HG02642 (cell line): ENCODE data around the gene CORO2B.

ENCODE experiments used
- ATAC-seq: cut with Tn5 transposase; IDR thresholded peaks from one replicate; pipeline ENCODE4 v1.9.1; 2021; ENCODE audit warnings: mild to moderate bottlenecking; ENCODE audit not compliant: unreplicated experiment, poor library complexity

The CORO2B gene

GRCh38 chr15:68691705-68692104, 112.9 kb downstream of the CORO2B start:
- no peak for ATAC-seq

- no peak for ATAC-seq
These were observed 114.3 kb downstream of the CORO2B start for GRCh38 chr15:68693071-68693470.

GRCh38 chr15:68694111-68694510, 115.3 kb downstream of the CORO2B start:
- ATAC-seq: no peak

- ATAC-seq: no peak
These were observed 116.3 kb downstream of the CORO2B start for GRCh38 chr15:68695061-68695595.

- ATAC-seq: no peak
These were observed 117.9 kb downstream of the CORO2B start for GRCh38 chr15:68696414-68697363.

GRCh38 chr15:68697711-68698690, 119.2 kb downstream of the CORO2B start:
- no peak for ATAC-seq

GRCh38 chr15:68698708-68699107, 119.9 kb downstream of the CORO2B start:
- no peak for ATAC-seq

GRCh38 chr15:68699124-68699880, 120.5 kb downstream of the CORO2B start:
- ATAC-seq: no peak

- ATAC-seq: no peak
These were observed 121.2 kb downstream of the CORO2B start for GRCh38 chr15:68699881-68700454.

- ATAC-seq: no peak
These were observed 121.8 kb downstream of the CORO2B start for GRCh38 chr15:68700455-68701123.

GRCh38 chr15:68701886-68702285, 123.1 kb downstream of the CORO2B start:
- no peak for ATAC-seq

GRCh38 chr15:68704496-68705021, 125.8 kb downstream of the CORO2B start:
- no peak for ATAC-seq

GRCh38 chr15:68706256-68706655, 127.5 kb downstream of the CORO2B start:
- ATAC-seq: no peak

GRCh38 chr15:68706931-68707330, 128.1 kb downstream of the CORO2B start:
- no peak for ATAC-seq

- ATAC-seq: no peak
These were observed 128.6 kb downstream of the CORO2B start for GRCh38 chr15:68707386-68707785.

GRCh38 chr15:68709876-68710275, 131.1 kb downstream of the CORO2B start:
- ATAC-seq: no peak

GRCh38 chr15:68710536-68710935, 131.7 kb downstream of the CORO2B start:
- no peak for ATAC-seq

- ATAC-seq: no peak
These were observed 132.6 kb downstream of the CORO2B start for GRCh38 chr15:68711406-68711805.

GRCh38 chr15:68712886-68713285, 134.1 kb downstream of the CORO2B start:
- ATAC-seq: no peak
